ENCODE data around the gene FHOD3. TPM values are rescaled to one million over a fixed set of nuclear protein-coding genes. Genes with fewer than 3 reads are reported as not detected.

FHOD3 gene
- total RNA-seq, 2 donors from 2014 or later, result 19.8 to 24.9 TPM

- no peak overlapping the region for H3K27ac ChIP-seq
- TF ChIP-seq, protein P1, sequence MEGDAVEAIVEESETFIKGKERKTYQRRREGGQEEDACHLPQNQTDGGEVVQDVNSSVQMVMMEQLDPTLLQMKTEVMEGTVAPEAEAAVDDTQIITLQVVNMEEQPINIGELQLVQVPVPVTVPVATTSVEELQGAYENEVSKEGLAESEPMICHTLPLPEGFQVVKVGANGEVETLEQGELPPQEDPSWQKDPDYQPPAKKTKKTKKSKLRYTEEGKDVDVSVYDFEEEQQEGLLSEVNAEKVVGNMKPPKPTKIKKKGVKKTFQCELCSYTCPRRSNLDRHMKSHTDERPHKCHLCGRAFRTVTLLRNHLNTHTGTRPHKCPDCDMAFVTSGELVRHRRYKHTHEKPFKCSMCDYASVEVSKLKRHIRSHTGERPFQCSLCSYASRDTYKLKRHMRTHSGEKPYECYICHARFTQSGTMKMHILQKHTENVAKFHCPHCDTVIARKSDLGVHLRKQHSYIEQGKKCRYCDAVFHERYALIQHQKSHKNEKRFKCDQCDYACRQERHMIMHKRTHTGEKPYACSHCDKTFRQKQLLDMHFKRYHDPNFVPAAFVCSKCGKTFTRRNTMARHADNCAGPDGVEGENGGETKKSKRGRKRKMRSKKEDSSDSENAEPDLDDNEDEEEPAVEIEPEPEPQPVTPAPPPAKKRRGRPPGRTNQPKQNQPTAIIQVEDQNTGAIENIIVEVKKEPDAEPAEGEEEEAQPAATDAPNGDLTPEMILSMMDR (IDR thresholded peaks at IDR 0.05), result no peak
- H3K4me3 ChIP-seq, result no peak overlapping the region
- DNase-seq (ENCODE audit: low spot score) (no peak), ATAC-seq (ENCODE audit: insufficient number of reproducible peaks, low FRiP score, low read depth) (no peak)
- H3K36me3 ChIP-seq, result no peaks in the 10 kb centered on the region
- no peaks in the 10 kb centered on the region for H3K27me3 ChIP-seq (replicated peaks; ENCODE audit: insufficient read depth)
- H3K4me1 ChIP-seq (ENCODE audit: control insufficient read depth in 1 of 2, low read depth in 2 of 2), result no peaks in the 10 kb centered on the region
- no peaks in the 10 kb centered on the region for H3K9me3 ChIP-seq
These were observed 351.3 kb downstream of the FHOD3 start for GRCh38 chr18:36648803-36649202.

DNA sequence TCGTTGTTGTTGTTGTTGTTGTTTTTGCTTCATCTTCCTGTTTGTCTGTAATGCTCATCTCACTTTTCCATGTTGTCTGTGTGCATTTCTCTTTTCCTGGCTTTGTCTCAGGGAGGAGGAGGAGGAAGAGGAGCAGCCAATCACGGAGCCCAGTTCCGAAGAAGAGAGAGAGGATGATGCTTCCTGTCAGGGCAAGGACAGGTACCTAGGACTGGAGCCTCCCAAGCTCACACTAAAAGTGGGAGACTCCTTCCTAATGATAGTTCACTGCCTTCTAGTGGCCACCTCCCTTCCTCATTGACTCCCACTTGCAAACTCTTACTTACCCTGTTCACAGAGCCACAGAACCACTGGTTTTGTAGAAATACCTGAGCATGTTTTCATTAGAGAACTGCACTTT is 351.7 kb downstream of the FHOD3 start:
- H3K9me3 ChIP-seq, result no peaks in the 10 kb centered on the region
- ATAC-seq (ENCODE audit: insufficient number of reproducible peaks, low FRiP score, low read depth) (no peak), DNase-seq (ENCODE audit: low spot score) (no peak)
- no peaks in the 10 kb centered on the region for H3K36me3 ChIP-seq
- no peak overlapping the region for H3K27ac ChIP-seq
- no peaks in the 10 kb centered on the region for H3K27me3 ChIP-seq (replicated peaks; ENCODE audit: insufficient read depth)
- peaks cover 0 to 2% of the 10 kb centered on the region in 2 donors for H3K4me1 ChIP-seq (ENCODE audit: control insufficient read depth in 1 of 2, low read depth in 2 of 2)
- TF ChIP-seq, protein P1 (IDR thresholded peaks at IDR 0.05), result no peak
- H3K4me3 ChIP-seq, result no peak overlapping the region

DNA sequence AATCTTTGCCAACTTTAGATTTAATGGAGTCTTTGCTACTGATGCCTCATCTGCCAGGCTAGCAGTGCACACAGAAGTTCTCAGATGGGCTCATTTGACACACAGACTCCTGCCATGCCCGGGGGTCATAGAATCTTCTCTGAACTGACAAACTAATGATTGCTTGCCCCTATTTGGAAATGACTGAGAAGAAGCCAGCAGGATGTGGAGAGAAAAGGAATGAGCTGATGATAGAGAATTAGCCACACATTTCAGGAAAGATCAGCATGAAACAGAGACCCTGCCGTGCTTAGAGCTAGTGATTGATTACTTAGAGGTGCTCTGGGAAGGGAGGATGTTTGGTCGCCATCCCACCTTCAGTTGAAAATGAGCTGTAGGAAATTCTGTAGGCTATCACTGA is 352.8 kb downstream of the FHOD3 start:
- Histone ChIP-seq H3K9me3 (no peaks in the 10 kb centered on the region), H3K4me1 (ENCODE audit: control insufficient read depth in 1 of 2, low read depth in 2 of 2) (peaks cover 1 to 13% of the 10 kb centered on the region in 2 donors), H3K36me3 (no peaks in the 10 kb centered on the region), H3K4me3 (no peak overlapping the region), H3K27me3 (replicated peaks; ENCODE audit: insufficient read depth) (no peaks in the 10 kb centered on the region), H3K27ac (no peak overlapping the region)
- no peak for ATAC-seq (ENCODE audit: insufficient number of reproducible peaks, low FRiP score, low read depth)
- TF ChIP-seq, protein P1 (IDR thresholded peaks at IDR 0.05), result no peak
- DNase-seq (ENCODE audit: low spot score), result no peak

- no peak for DNase-seq (ENCODE audit: low spot score)
- TF ChIP-seq, protein P1 (IDR thresholded peaks at IDR 0.05), result no peak
- Histone ChIP-seq H3K27ac (no peak overlapping the region), H3K9me3 (no peaks in the 10 kb centered on the region), H3K4me1 (ENCODE audit: control insufficient read depth in 1 of 2, low read depth in 2 of 2) (peaks cover 5 to 20% of the 10 kb centered on the region in 2 donors), H3K4me3 (no peak overlapping the region), H3K36me3 (no peaks in the 10 kb centered on the region), H3K27me3 (replicated peaks; ENCODE audit: insufficient read depth) (no peaks in the 10 kb centered on the region)
- no peak for ATAC-seq (ENCODE audit: insufficient number of reproducible peaks, low FRiP score, low read depth)
These were observed 353.4 kb downstream of the FHOD3 start for GRCh38 chr18:36650906-36651305.

DNA sequence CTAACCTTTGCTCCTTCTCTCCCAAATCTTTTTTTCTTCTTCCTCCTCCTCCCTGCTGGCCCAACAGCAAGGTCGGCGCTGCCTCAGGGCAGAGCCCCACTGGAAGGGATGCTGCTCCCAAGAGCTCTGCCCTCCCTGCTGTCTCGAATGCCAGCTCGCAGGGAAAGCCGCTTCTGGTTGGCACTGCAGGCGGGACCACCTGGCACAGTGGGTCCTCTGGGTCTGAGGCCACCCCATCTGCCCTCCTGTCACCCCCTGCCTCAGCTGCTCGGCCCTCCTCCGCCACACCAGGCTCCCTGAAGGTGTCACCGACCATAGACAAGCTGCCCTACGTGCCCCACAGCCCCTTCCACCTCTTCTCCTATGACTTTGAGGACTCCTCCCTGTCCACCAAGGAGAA is 355.0 kb downstream of the FHOD3 start:
- Histone ChIP-seq H3K27ac (no peak overlapping the region), H3K4me3 (no peak overlapping the region), H3K9me3 (no peaks in the 10 kb centered on the region), H3K36me3 (no peaks in the 10 kb centered on the region), H3K27me3 (replicated peaks; ENCODE audit: insufficient read depth) (no peaks in the 10 kb centered on the region), H3K4me1 (ENCODE audit: control insufficient read depth in 1 of 2, low read depth in 2 of 2) (peaks cover 9 to 27% of the 10 kb centered on the region in 2 donors)
- ATAC-seq (ENCODE audit: insufficient number of reproducible peaks, low FRiP score, low read depth) (no peak), DNase-seq (ENCODE audit: low spot score) (no peak)
- TF ChIP-seq, protein P1 (IDR thresholded peaks at IDR 0.05), result no peak
